Nephron (organoid): ENCODE data around the gene PYCR2.
A peak's percentile ranks its signal among the peaks of the same experiment; 100 is the strongest.

Experiments
- H3K27ac Mint-ChIP-seq, 3 experiments: 2 replicates each; pipeline ENCODE4 v1.8.0; 2020; ENCODE audit warnings: mixed read lengths in 3 of 3, mild to moderate bottlenecking in 2 of 3, moderate library complexity in 1 of 3
- H3K27me3 Mint-ChIP-seq: 2 replicates; pipeline ENCODE4 v1.8.0; 2021; ENCODE audit warnings: low read depth, mild to moderate bottlenecking, moderate library complexity, mixed read lengths
- H3K36me3 Mint-ChIP-seq: 2 replicates; pipeline ENCODE4 v1.8.0; 2020; ENCODE audit warnings: low read depth, mixed read lengths
- H3K4me1 Mint-ChIP-seq: 2 replicates; pipeline ENCODE4 v1.8.0; 2020; ENCODE audit warnings: mixed read lengths
- H3K4me3 Mint-ChIP-seq, 3 experiments: 2 replicates each; pipeline ENCODE4 v1.8.0; 2020; ENCODE audit warnings: mild to moderate bottlenecking in 3 of 3, mixed read lengths in 3 of 3, moderate library complexity in 2 of 3
- H3K9me3 Mint-ChIP-seq: 2 replicates; pipeline ENCODE4 v1.8.0; 2020; ENCODE audit warnings: mixed read lengths
- CTCF ChIP-seq, 3 experiments: fragments of 200-600 bp; sonication (generic); IDR thresholded peaks; one replicate each; pipeline ENCODE4 v1.5.0; 2021; ENCODE audit warnings: antibody characterized with exemption in 3 of 3; ENCODE audit not compliant: unreplicated experiment in 3 of 3

PYCR2 gene

DNA sequence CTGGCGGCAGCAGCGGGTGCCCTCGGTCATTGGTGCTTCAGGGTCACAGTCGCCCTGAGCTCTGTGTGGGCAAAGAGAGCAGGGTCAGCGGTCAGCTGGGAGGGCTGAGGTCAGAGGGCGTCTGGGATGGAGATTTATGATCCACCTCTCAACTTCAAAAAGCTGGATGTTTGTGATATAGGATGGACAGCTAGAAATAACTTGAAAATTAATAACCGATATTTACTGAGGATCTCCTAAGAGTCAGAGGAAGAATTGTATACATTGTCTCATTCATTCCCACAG lies 37.1 kb downstream of the PYCR2 start:
- no peaks in the 10 kb centered on the region for H3K27me3 Mint-ChIP-seq
- peaks cover 29% of the 10 kb centered on the region for H3K4me1 Mint-ChIP-seq
- TF ChIP-seq CTCF (IDR thresholded peaks at IDR 0.05; ENCODE audit: unreplicated experiment in 3 of 3), result no peak
- no peaks in the 10 kb centered on the region for H3K36me3 Mint-ChIP-seq
- H3K27ac Mint-ChIP-seq, result peak overlapping the region in 1 of 3 experiments; percentile 29
- H3K9me3 Mint-ChIP-seq, result no peaks in the 10 kb centered on the region
- peak overlapping the region; percentile 25 to 49 (median 34) for H3K4me3 Mint-ChIP-seq

- Mint-ChIP-seq H3K36me3 (no peaks in the 10 kb centered on the region), H3K9me3 (no peaks in the 10 kb centered on the region), H3K4me1 (peaks cover 29% of the 10 kb centered on the region), H3K27ac (peak overlapping the region in 1 of 3 experiments; percentile 51), H3K27me3 (no peaks in the 10 kb centered on the region), H3K4me3 (peak overlapping the region; percentile 25 to 46 (median 34))
- no peak for TF ChIP-seq CTCF (IDR thresholded peaks at IDR 0.05; ENCODE audit: unreplicated experiment in 3 of 3)
These were observed 37.7 kb downstream of the PYCR2 start for GRCh38 chr1:225886159-225887029.

GRCh38 chr1:225885336-225885735 lies 38.7 kb downstream of the PYCR2 start:
- Mint-ChIP-seq H3K4me1 (peaks cover 35% of the 10 kb centered on the region), H3K36me3 (no peaks in the 10 kb centered on the region), H3K27me3 (no peaks in the 10 kb centered on the region), H3K9me3 (no peaks in the 10 kb centered on the region), H3K27ac (no peak overlapping the region), H3K4me3 (peak overlapping the region in 2 of 3 experiments; percentile 23 to 34)
- TF ChIP-seq CTCF (IDR thresholded peaks at IDR 0.05; ENCODE audit: unreplicated experiment in 3 of 3), result no peak

- Mint-ChIP-seq H3K27me3 (no peaks in the 10 kb centered on the region), H3K4me1 (peaks cover 34% of the 10 kb centered on the region), H3K27ac (peak overlapping the region; percentile 33 to 86 (median 55)), H3K36me3 (no peaks in the 10 kb centered on the region), H3K9me3 (no peaks in the 10 kb centered on the region), H3K4me3 (peak overlapping the region; percentile 87 to 95 (median 94))
- TF ChIP-seq CTCF (IDR thresholded peaks at IDR 0.05; ENCODE audit: unreplicated experiment in 3 of 3), result no peak
These were observed 40.3 kb downstream of the PYCR2 start for GRCh38 chr1:225883616-225884265.

- H3K36me3 Mint-ChIP-seq, result no peaks in the 10 kb centered on the region
- H3K4me1 Mint-ChIP-seq, result peaks cover 34% of the 10 kb centered on the region
- TF ChIP-seq CTCF (IDR thresholded peaks at IDR 0.05; ENCODE audit: unreplicated experiment in 3 of 3), result no peak
- H3K4me3 Mint-ChIP-seq, result peak overlapping the region; percentile 87 to 95 (median 94)
- no peaks in the 10 kb centered on the region for H3K27me3 Mint-ChIP-seq
- H3K27ac Mint-ChIP-seq, result peak overlapping the region; percentile 86 to 96 (median 90)
- no peaks in the 10 kb centered on the region for H3K9me3 Mint-ChIP-seq
These were observed 41.1 kb downstream of the PYCR2 start for GRCh38 chr1:225882694-225883615.
